Lower leg skin (tissue), 4 donors: Measurements from ENCODE around the gene TMIGD2. TPM values are rescaled to one million over a fixed set of nuclear protein-coding genes. Genes with fewer than 3 reads are reported as not detected.
"Not testable (repeated sequence)": the region's sequence is repeated elsewhere in the genome, so short reads cannot be mapped to it uniquely, and the experiment has no call there.

Experiments
- DNase-seq, 2 donors: peaks; one replicate each; pipeline ENCODE4 v3.0.0-alpha.2; 2019; ENCODE audit warnings: low spot score in 2 of 2
- H3K4me3 ChIP-seq: fragments of 200-600 bp; sonication (generic); 2 replicates; pipeline ENCODE4 v1.5.1; 2017; ENCODE audit warnings: mild to moderate bottlenecking, low read depth; ENCODE audit not compliant: poor library complexity, severe bottlenecking
- POLR2A ChIP-seq, 2 donors: fragments of 450-650 bp; IDR thresholded peaks; one replicate each; pipeline ENCODE4 v1.6.1; 2016 to 2017; ENCODE audit warnings: antibody characterized with exemption in 2 of 2, mild to moderate bottlenecking in 1 of 2, moderate library complexity in 1 of 2
- WGBS, 2 donors: methylation state at CpG; one replicate each; pipeline ENCODE4 v1.1.5; 2018; 5-methylcytosine and 5-hydroxymethylcytosine counted together
- intact Hi-C: fragments of 100-400 bp; cut with DNase I; formaldehyde crosslinking; loops from one replicate; pipeline ENCODE4 v1.15.0; 2023; ENCODE audit warnings: low total_unique reads
- total RNA-seq, 4 donors: library from RNA; depleted of rRNA; stranded (reverse); fragments of >200 nt; gene quantifications; one replicate each; pipeline ENCODE4 v1.1.0, GENCODE V29; 2016
- TF ChIP-seq, protein P1 (sequence below), 3 donors: fragments of 450-650 bp; IDR thresholded peaks; one replicate each; pipeline ENCODE4 v1.5.1; 2016; ENCODE audit warnings: antibody characterized with exemption in 3 of 3, mild to moderate bottlenecking in 3 of 3, moderate library complexity in 2 of 3

The TMIGD2 gene, protein sequence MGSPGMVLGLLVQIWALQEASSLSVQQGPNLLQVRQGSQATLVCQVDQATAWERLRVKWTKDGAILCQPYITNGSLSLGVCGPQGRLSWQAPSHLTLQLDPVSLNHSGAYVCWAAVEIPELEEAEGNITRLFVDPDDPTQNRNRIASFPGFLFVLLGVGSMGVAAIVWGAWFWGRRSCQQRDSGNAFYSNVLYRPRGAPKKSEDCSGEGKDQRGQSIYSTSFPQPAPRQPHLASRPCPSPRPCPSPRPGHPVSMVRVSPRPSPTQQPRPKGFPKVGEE
- not detected for total RNA-seq

DNA sequence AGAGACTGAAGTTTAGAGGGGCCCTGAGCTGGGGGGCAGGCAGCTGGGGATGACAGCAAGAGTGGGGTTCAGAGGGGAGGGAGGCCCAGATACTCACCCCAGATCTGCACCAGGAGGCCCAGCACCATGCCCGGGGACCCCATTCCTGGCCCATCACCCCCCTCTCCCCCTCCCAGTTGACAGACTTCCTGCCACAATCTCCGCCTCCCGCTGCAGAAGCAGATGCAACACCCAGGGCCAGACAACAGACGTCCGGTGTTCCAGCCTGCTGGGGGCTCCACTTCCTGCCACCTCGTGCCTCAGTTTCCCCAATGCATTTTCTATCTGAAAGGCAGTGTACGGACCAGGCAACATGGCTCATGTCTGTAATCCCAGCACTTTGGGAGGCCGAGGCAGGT, at the start of gene TMIGD2:
Gene TMIGD2, minus strand, starts transcription at position 147 of the 398 bp plus-strand sequence. Its CDS starts 4 bp downstream, at position 143.
- 47 to 60% methylated on average over 8 of the region's 8 CpGs for WGBS, 2 donors
- no peak for DNase-seq
- TF ChIP-seq, protein P1, sequence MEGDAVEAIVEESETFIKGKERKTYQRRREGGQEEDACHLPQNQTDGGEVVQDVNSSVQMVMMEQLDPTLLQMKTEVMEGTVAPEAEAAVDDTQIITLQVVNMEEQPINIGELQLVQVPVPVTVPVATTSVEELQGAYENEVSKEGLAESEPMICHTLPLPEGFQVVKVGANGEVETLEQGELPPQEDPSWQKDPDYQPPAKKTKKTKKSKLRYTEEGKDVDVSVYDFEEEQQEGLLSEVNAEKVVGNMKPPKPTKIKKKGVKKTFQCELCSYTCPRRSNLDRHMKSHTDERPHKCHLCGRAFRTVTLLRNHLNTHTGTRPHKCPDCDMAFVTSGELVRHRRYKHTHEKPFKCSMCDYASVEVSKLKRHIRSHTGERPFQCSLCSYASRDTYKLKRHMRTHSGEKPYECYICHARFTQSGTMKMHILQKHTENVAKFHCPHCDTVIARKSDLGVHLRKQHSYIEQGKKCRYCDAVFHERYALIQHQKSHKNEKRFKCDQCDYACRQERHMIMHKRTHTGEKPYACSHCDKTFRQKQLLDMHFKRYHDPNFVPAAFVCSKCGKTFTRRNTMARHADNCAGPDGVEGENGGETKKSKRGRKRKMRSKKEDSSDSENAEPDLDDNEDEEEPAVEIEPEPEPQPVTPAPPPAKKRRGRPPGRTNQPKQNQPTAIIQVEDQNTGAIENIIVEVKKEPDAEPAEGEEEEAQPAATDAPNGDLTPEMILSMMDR (IDR thresholded peaks at IDR 0.05) = no peak
- TF ChIP-seq POLR2A (IDR thresholded peaks at IDR 0.05) = no peak
- no peak within 1 kb of the TSS for H3K4me3 ChIP-seq
- intact Hi-C loops = no loop called here

- WGBS, 2 donors = 92 to 96% methylated on average over 9 of the region's 9 CpGs
- intact Hi-C loops = no loop called here
These were observed 48.5 kb upstream of the TMIGD2 start for GRCh38 chr19:4350726-4351125.

DNA sequence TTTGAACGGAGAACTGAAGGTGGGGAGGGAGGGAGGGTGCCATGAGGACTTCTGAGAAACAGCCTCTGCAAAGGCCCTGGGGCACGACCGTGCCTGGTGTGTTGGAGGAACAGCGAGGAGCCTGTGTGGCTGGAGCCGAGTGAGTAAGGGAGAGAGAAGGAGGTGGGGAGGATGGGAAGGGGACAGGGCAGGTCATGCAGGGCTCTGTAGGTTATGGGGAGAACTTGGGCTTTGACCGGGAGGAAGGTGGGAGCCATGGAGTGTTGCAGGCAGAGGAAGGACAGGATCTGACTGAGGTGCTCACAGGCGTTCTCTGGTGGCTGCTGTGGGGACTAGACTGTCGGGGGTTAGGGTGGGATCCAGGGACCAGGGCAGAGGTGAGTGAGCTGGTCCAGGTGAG, 47.9 kb upstream of the TMIGD2 start:
- no peak overlapping the region for H3K4me3 ChIP-seq
- intact Hi-C loops = no loop called here
- WGBS, 2 donors = 91% methylated on average over 8 of the region's 8 CpGs
- no peak for DNase-seq
- TF ChIP-seq, protein P1 (IDR thresholded peaks at IDR 0.05) = no peak
- TF ChIP-seq POLR2A (IDR thresholded peaks at IDR 0.05) = no peak

More at GRCh38 chr19:4350726-4351125, 48.5 kb upstream of the TMIGD2 start:
- no peak for TF ChIP-seq POLR2A (IDR thresholded peaks at IDR 0.05)
- TF ChIP-seq, protein P1 (IDR thresholded peaks at IDR 0.05) = no peak
- DNase-seq = no peak
- no peak overlapping the region for H3K4me3 ChIP-seq

DNA sequence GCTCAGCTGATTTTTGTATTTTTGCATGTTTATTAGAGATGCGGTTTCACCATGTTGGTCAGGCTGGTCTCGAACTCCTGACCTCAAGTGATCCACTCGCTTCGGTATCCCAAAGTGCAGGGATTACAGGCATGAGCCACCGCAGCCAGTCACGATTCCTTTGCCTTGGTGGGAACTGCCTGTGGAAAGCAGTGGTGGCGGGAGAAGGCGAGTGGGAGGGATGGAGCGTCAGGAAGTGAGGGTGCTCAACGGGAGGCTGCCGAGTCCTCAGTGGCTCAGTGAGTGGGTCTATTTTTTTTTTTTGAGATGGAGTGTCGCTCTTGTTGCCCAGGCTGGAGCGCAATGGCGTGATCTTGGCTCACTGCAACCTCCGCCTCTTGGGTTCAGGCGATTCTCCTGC, 47.0 kb upstream of the TMIGD2 start:
- intact Hi-C loops, DNase-seq, H3K4me3 ChIP-seq: not testable (repeated sequence)
- WGBS, 2 donors = 91 to 95% methylated on average over 16 of the region's 16 CpGs

- whole genome bisulfite sequencing, 2 donors = 76 to 89% methylated on average over 6 of the region's 6 CpGs
- no peak for DNase-seq
- TF ChIP-seq POLR2A (IDR thresholded peaks at IDR 0.05) = no peak
- TF ChIP-seq, protein P1 (IDR thresholded peaks at IDR 0.05) = no peak
- intact Hi-C loops = no loop called here
- H3K4me3 ChIP-seq = no peak overlapping the region
These were observed 45.3 kb upstream of the TMIGD2 start for GRCh38 chr19:4347521-4347920.

DNA sequence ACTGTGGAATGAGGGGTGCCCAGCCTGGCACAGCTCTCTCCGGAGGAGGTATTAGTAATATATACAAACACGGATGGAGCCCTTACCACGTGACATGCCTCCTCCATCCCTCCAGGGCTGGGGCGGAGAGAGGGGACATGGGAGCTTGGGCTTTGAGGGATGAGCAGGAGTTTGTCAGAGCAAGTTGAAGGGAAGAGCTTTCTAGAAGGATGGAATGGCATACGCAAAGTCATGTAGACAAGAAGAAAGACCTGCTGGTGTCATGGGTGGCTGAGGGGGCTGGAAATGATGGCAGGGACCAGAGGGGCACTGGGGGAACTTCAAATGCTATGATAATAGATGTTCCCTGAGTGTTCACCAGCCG, 43.8 kb upstream of the TMIGD2 start:
- no peak for TF ChIP-seq POLR2A (IDR thresholded peaks at IDR 0.05)
- TF ChIP-seq, protein P1 (IDR thresholded peaks at IDR 0.05) = no peak
- 88 to 94% methylated on average over 6 of the region's 6 CpGs for WGBS, 2 donors
- no peak for DNase-seq
- intact Hi-C loops = no loop called here
- H3K4me3 ChIP-seq = no peak overlapping the region
